Right lobe of liver (tissue), 6 donors: ENCODE results near the gene MAP1LC3B. TPM values are rescaled to one million over a fixed set of nuclear protein-coding genes. Genes with fewer than 3 reads are reported as not detected.

Experiments used
- ATAC-seq, 4 donors: fragments of 200-7000 bp; cut with Tn5 transposase; one replicate each; pipeline ENCODE4 v1.9.1; 2020; ENCODE audit warnings: mild to moderate bottlenecking in 4 of 4, moderate library complexity in 4 of 4
- DNase-seq, 3 donors: peaks; one replicate each; pipeline ENCODE4 v3.0.0-alpha.2; 2020
- H3K27ac ChIP-seq, 3 donors: fragments of 200-600 bp; one replicate each; pipeline ENCODE4 v1.8.0; 2022
- H3K27me3 ChIP-seq, 2 donors: fragments of 200-600 bp; one replicate each; pipeline ENCODE4 v1.8.0; 2022
- H3K36me3 ChIP-seq, 4 donors: fragments of 200-600 bp; sonication (generic) in 1 of 4; one replicate each; pipeline versions ENCODE4 v1.5.1 to v1.8.0; 2017 to 2022; ENCODE audit warnings: control low read depth in 1 of 4
- H3K4me1 ChIP-seq, 4 donors: fragments of 200-600 bp; sonication (generic) in 1 of 4; one replicate each; pipeline versions ENCODE4 v1.5.1 to v1.8.0; 2017 to 2022; ENCODE audit warnings: control low read depth in 1 of 4
- H3K4me3 ChIP-seq, 3 donors: fragments of 200-600 bp; one replicate each; pipeline ENCODE4 v1.8.0; 2022
- H3K9me3 ChIP-seq, 4 donors: fragments of 200-600 bp; sonication (generic) in 1 of 4; one replicate each; pipeline versions ENCODE4 v1.5.1 to v1.8.0; 2017 to 2022; ENCODE audit warnings: control low read depth in 1 of 4
- CTCF ChIP-seq, 4 donors: fragments of 200-600 bp in 3 of 4; fragments of 450-650 bp in 1 of 4; IDR thresholded peaks; one replicate each; pipeline versions ENCODE4 v1.5.1 to v1.8.0; 2016 to 2022; ENCODE audit warnings: antibody characterized with exemption in 4 of 4, mild to moderate bottlenecking in 2 of 4
- POLR2A ChIP-seq: fragments of 450-650 bp; IDR thresholded peaks from one replicate; pipeline ENCODE4 v1.6.1; 2017; ENCODE audit warnings: antibody characterized with exemption, mild to moderate bottlenecking
- WGBS: methylation state at CpG from one replicate; pipeline ENCODE4 v1.1.6; 2018; ENCODE audit warnings: low coverage, low lambda C conversion rate; ENCODE audit not compliant: insufficient coverage; ENCODE audit errors: missing lambda C conversion rate; 5-methylcytosine and 5-hydroxymethylcytosine counted together
- intact Hi-C, 2 donors: fragments of 100-400 bp; cut with DNase I; formaldehyde crosslinking; loops; one replicate each; pipeline versions ENCODE4 v1.11.2 to v1.14.1; 2022
- total RNA-seq, 6 experiments: library from RNA; depleted of rRNA in 2 of 6; stranded (reverse); fragments of >200 nt in 2 of 6; fragmentation: NEBNext Ultra II Directional in 3 of 6; extraction: Animal tissue kit (Norgen Biotek cat#: 25700) in 3 of 6; gene quantifications; one replicate each; pipeline versions ENCODE4 v1.1.0 to v1.2.4, GENCODE V29; 2016 to 2023
- donor health status: DM: no; HTN: yes; CAD: no.
- donor health status: DM: no; HTN: no; CAD: no.
- donor health status: DM: no; HTN: no; CAD: no.
- donor health status: DM: no; HTN: yes; CAD: no.
- donor health status: DM: no; HTN: yes; CAD: no.

MAP1LC3B gene
- total RNA-seq, 6 experiments from 2014 or later: 16.5 to 48.8 (median 25.6) TPM

GRCh38 chr16:87351320-87351698 is 40.8 kb upstream of the MAP1LC3B start:
- H3K36me3 ChIP-seq: peaks cover 0 to 24% (median 4%) of the 10 kb centered on the region in 4 donors
- DNase-seq: no peak
- WGBS: 85% methylated on average over 3 of the region's 9 CpGs
- intact Hi-C loops: no loop called here
- ATAC-seq: no peak
- H3K4me3 ChIP-seq: no peak overlapping the region
- H3K27ac ChIP-seq: no peak overlapping the region
- no peaks in the 10 kb centered on the region for H3K9me3 ChIP-seq
- no peaks in the 10 kb centered on the region for H3K4me1 ChIP-seq
- H3K27me3 ChIP-seq: no peaks in the 10 kb centered on the region
- TF ChIP-seq POLR2A (no peak), CTCF (IDR thresholded peaks at IDR 0.05) (no peak)

GRCh38 chr16:87352818-87353217 is 39.3 kb upstream of the MAP1LC3B start:
- Histone ChIP-seq H3K4me1 (no peaks in the 10 kb centered on the region), H3K27ac (no peak overlapping the region), H3K36me3 (peaks cover 0 to 26% (median under 1%) of the 10 kb centered on the region in 4 donors), H3K27me3 (no peaks in the 10 kb centered on the region), H3K9me3 (no peaks in the 10 kb centered on the region), H3K4me3 (no peak overlapping the region)
- intact Hi-C loops: no loop called here
- TF ChIP-seq POLR2A (no peak), CTCF (IDR thresholded peaks at IDR 0.05) (no peak)
- DNase-seq (no peak), ATAC-seq (no peak)
- 98% methylated on average over 6 of the region's 15 CpGs for WGBS

GRCh38 chr16:87353613-87354012 is 38.5 kb upstream of the MAP1LC3B start:
- intact Hi-C loops: no loop called here
- TF ChIP-seq POLR2A (no peak), CTCF (IDR thresholded peaks at IDR 0.05) (no peak)
- 97% methylated on average over 5 of the region's 17 CpGs for WGBS
- no peaks in the 10 kb centered on the region for H3K4me1 ChIP-seq
- H3K36me3 ChIP-seq: peaks cover 0 to 30% (median 5%) of the 10 kb centered on the region in 4 donors
- ATAC-seq: no peak
- DNase-seq: no peak
- no peak overlapping the region for H3K27ac ChIP-seq
- H3K4me3 ChIP-seq: no peak overlapping the region
- no peaks in the 10 kb centered on the region for H3K27me3 ChIP-seq
- no peaks in the 10 kb centered on the region for H3K9me3 ChIP-seq

GRCh38 chr16:87356491-87356853 is 35.7 kb upstream of the MAP1LC3B start:
- no peak overlapping the region for H3K27ac ChIP-seq
- DNase-seq (no peak), ATAC-seq (no peak)
- intact Hi-C loops: no loop called here
- no peaks in the 10 kb centered on the region for H3K4me1 ChIP-seq
- 94% methylated on average over 3 of the region's 8 CpGs for WGBS
- H3K27me3 ChIP-seq: no peaks in the 10 kb centered on the region
- no peaks in the 10 kb centered on the region for H3K9me3 ChIP-seq
- no peak overlapping the region for H3K4me3 ChIP-seq
- peaks cover 0 to 45% (median 14%) of the 10 kb centered on the region in 4 donors for H3K36me3 ChIP-seq
- no peak for TF ChIP-seq CTCF (IDR thresholded peaks at IDR 0.05)
- TF ChIP-seq POLR2A: no peak

- ATAC-seq (no peak), DNase-seq (no peak)
- Histone ChIP-seq H3K9me3 (no peaks in the 10 kb centered on the region), H3K4me3 (no peak overlapping the region), H3K27ac (no peak overlapping the region), H3K36me3 (peaks cover 0 to 48% (median 18%) of the 10 kb centered on the region in 4 donors), H3K4me1 (peaks cover 0 to 2% (median 0%) of the 10 kb centered on the region in 4 donors), H3K27me3 (no peaks in the 10 kb centered on the region)
- intact Hi-C loops: no loop called here
- TF ChIP-seq POLR2A (no peak), CTCF (IDR thresholded peaks at IDR 0.05) (no peak)
- WGBS: 87% methylated on average over 11 of the region's 17 CpGs
These were observed 33.9 kb upstream of the MAP1LC3B start for GRCh38 chr16:87358250-87358649.
